WTC11 (cell line): ENCODE measurements around the gene SEZ6. TPM values are rescaled to one million over a fixed set of nuclear protein-coding genes. Genes with fewer than 3 reads are reported as not detected.
A peak's percentile ranks its signal among the peaks of the same experiment; 100 is the strongest.

ENCODE experiments used
- ATAC-seq: fragments of 200-7000 bp; cut with Tn5 transposase; 2 replicates; pipeline ENCODE4 v1.10.0; 2021; ENCODE audit warnings: mild to moderate bottlenecking, moderate library complexity
- CTCF ChIA-PET: fragments of 300-600 bp; sonication (Branson Sonifier 250); formaldehyde crosslinking; loops from one replicate; lab custom pipeline; 2021; ENCODE audit warnings: antibody characterized with exemption; lab: Charles Lee
- POLR2A ChIA-PET: fragments of 350-600 bp; sonication (Branson Sonifier 250); formaldehyde crosslinking; loops from one replicate; lab custom pipeline; 2021; ENCODE audit warnings: antibody characterized with exemption; lab: Charles Lee
- DNase-seq: peaks from one replicate; pipeline ENCODE4 v3.0.0; 2021; ENCODE audit warnings: low spot score
- H3K27ac Mint-ChIP-seq: 2 replicates; pipeline ENCODE4 v1.8.0; 2021; ENCODE audit warnings: mixed read lengths
- H3K27me3 Mint-ChIP-seq: 2 replicates; pipeline ENCODE4 v1.8.0; 2021; ENCODE audit warnings: low read depth, mild to moderate bottlenecking, moderate library complexity, mixed read lengths
- H3K36me3 Mint-ChIP-seq: 2 replicates; pipeline ENCODE4 v1.8.0; 2021; ENCODE audit warnings: mixed read lengths
- H3K4me1 Mint-ChIP-seq: 2 replicates; pipeline ENCODE4 v1.8.0; 2022; ENCODE audit warnings: mixed read lengths
- H3K4me3 Mint-ChIP-seq: 2 replicates; pipeline ENCODE4 v1.8.0; 2021; ENCODE audit warnings: mild to moderate bottlenecking, moderate library complexity, mixed read lengths
- H3K9me3 Mint-ChIP-seq: 2 replicates; pipeline ENCODE4 v1.8.0; 2021; ENCODE audit warnings: mixed read lengths
- AR ChIP-seq: fragments of 250-450 bp; sonication (Bioruptor Pico); IDR thresholded peaks from 2 replicates; pipeline ENCODE4 v1.9.0; 2021; ENCODE audit warnings: mild to moderate bottlenecking
- ATF1 ChIP-seq: sonication (generic); formaldehyde crosslinking; IDR thresholded peaks from 2 replicates; pipeline ENCODE4 v1.8.1; 2023; ENCODE audit warnings: mild to moderate bottlenecking, moderate library complexity, missing genetic modification reagents
- ATF2 ChIP-seq: sonication (generic); formaldehyde crosslinking; IDR thresholded peaks from 2 replicates; pipeline ENCODE4 v1.8.1; 2022; ENCODE audit warnings: low read depth, missing genetic modification reagents, borderline replicate concordance
- CDX4 ChIP-seq: fragments of 250-450 bp; sonication (Bioruptor Pico); IDR thresholded peaks from 2 replicates; pipeline ENCODE4 v1.9.0; 2021; ENCODE audit warnings: moderate library complexity, mild to moderate bottlenecking, inconsistent platforms, borderline replicate concordance
- CREB1 ChIP-seq: sonication (generic); formaldehyde crosslinking; IDR thresholded peaks from 2 replicates; pipeline ENCODE4 v1.8.0; 2023; ENCODE audit warnings: mild to moderate bottlenecking, missing genetic modification reagents
- EMX1 ChIP-seq: fragments of 250-450 bp; sonication (Bioruptor Pico); IDR thresholded peaks from 2 replicates; pipeline ENCODE4 v1.8.0; 2021; ENCODE audit warnings: mild to moderate bottlenecking
- ERG ChIP-seq: fragments of 250-450 bp; sonication (Bioruptor Pico); IDR thresholded peaks from 2 replicates; pipeline ENCODE4 v1.8.0; 2021; ENCODE audit warnings: mild to moderate bottlenecking
- FOXJ3 ChIP-seq: sonication (generic); formaldehyde crosslinking; IDR thresholded peaks from 2 replicates; pipeline ENCODE4 v1.9.0; 2021; ENCODE audit warnings: missing genetic modification reagents, mild to moderate bottlenecking, borderline replicate concordance
- FOXK1 ChIP-seq: sonication (generic); formaldehyde crosslinking; IDR thresholded peaks from 2 replicates; pipeline ENCODE4 v1.8.0; 2022; ENCODE audit warnings: mild to moderate bottlenecking, moderate library complexity, missing genetic modification reagents
- FOXP1 ChIP-seq: sonication (generic); formaldehyde crosslinking; IDR thresholded peaks from 2 replicates; pipeline ENCODE4 v1.8.0; 2022; ENCODE audit warnings: missing genetic modification reagents, mild to moderate bottlenecking, moderate library complexity, borderline replicate concordance
- GABPB1 ChIP-seq: sonication (generic); formaldehyde crosslinking; IDR thresholded peaks from 2 replicates; pipeline ENCODE4 v1.8.1; 2023; ENCODE audit warnings: mild to moderate bottlenecking, missing genetic modification reagents
- IRF2 ChIP-seq: sonication (generic); formaldehyde crosslinking; IDR thresholded peaks from 2 replicates; pipeline ENCODE4 v1.8.0; 2022; ENCODE audit warnings: low read depth, missing genetic modification reagents, borderline replicate concordance
- NR3C1 ChIP-seq: sonication (generic); formaldehyde crosslinking; conservative IDR thresholded peaks from 2 replicates; pipeline ENCODE4 v1.8.1; 2023; ENCODE audit warnings: low read depth, mild to moderate bottlenecking, missing genetic modification reagents
- SMAD3 ChIP-seq: sonication (generic); formaldehyde crosslinking; IDR thresholded peaks from 2 replicates; pipeline ENCODE4 v1.8.0; 2022; ENCODE audit warnings: missing genetic modification reagents, mild to moderate bottlenecking, borderline replicate concordance
- TCF7 ChIP-seq: sonication (generic); formaldehyde crosslinking; IDR thresholded peaks from 2 replicates; pipeline ENCODE4 v1.8.0; 2022; ENCODE audit warnings: mild to moderate bottlenecking, low read depth, missing genetic modification reagents, moderate library complexity
- TEAD4 ChIP-seq: sonication (generic); formaldehyde crosslinking; IDR thresholded peaks from 2 replicates; pipeline ENCODE4 v1.8.0; 2022; ENCODE audit warnings: mild to moderate bottlenecking, missing genetic modification reagents
- ZNF317 ChIP-seq: sonication (generic); formaldehyde crosslinking; IDR thresholded peaks from 2 replicates; pipeline ENCODE4 v1.8.1; 2023; ENCODE audit warnings: low read depth, mild to moderate bottlenecking, moderate library complexity, missing genetic modification reagents, borderline replicate concordance
- ZNF423 ChIP-seq: fragments of 250-450 bp; sonication (Bioruptor Pico); IDR thresholded peaks from 2 replicates; pipeline ENCODE4 v2.1.2; 2022; ENCODE audit warnings: mild to moderate bottlenecking, moderate library complexity
- ZSCAN18 ChIP-seq: fragments of 250-450 bp; sonication (Bioruptor Pico); IDR thresholded peaks from 2 replicates; pipeline ENCODE4 v2.1.2; 2022; ENCODE audit warnings: mild to moderate bottlenecking, moderate library complexity
- total RNA-seq: library from RNA; stranded (reverse); gene quantifications from 3 replicates; pipeline ENCODE4 v1.2.3, GENCODE V29; 2021
- TF ChIP-seq, protein P1 (sequence below): sonication (generic); formaldehyde crosslinking; IDR thresholded peaks from 2 replicates; pipeline ENCODE4 v1.8.1; 2023; ENCODE audit warnings: mild to moderate bottlenecking, missing genetic modification reagents

SEZ6 gene
- total RNA-seq, 1 experiment from 2014 or later: 3.0 TPM

- CTCF ChIA-PET: no interaction called here
- Mint-ChIP-seq H3K27me3 (no peaks in the 10 kb centered on the region), H3K4me1 (peaks cover 68% of the 10 kb centered on the region), H3K9me3 (no peaks in the 10 kb centered on the region)
- no peak for ATAC-seq
- DNase-seq: no peak
- POLR2A ChIA-PET: no interaction called here
- TF ChIP-seq NR3C1 (CRISPR knock-in tag): no peak
- no peak for TF ChIP-seq ERG
- TF ChIP-seq ZNF317: no peak
- TF ChIP-seq AR (CRISPR knock-in tag): no peak
- peak; percentile 74 for TF ChIP-seq GABPB1 (CRISPR knock-in tag)
- TF ChIP-seq, all 79 proteins: peak for 1
- no peak overlapping the region for H3K4me3 Mint-ChIP-seq
- peak overlapping the region; percentile 77 for H3K27ac Mint-ChIP-seq
- H3K36me3 Mint-ChIP-seq: peaks cover 18% of the 10 kb centered on the region
Measured at GRCh38 chr17:29045734-29046472, 40.1 kb upstream of the SEZ6 start.

GRCh38 chr17:29045026-29045425, 39.2 kb upstream of the SEZ6 start:
- no peak for ATAC-seq
- DNase-seq: no peak
- ChIA-PET POLR2A (no interaction called here), CTCF (interaction anchor here (0.5 to 1.2 kb wide), 3 partner anchors 13 to 222 kb away, joined by 3 to 5 read pairs (median 3); no protein-coding TSS in a partner anchor)
- H3K27ac Mint-ChIP-seq: no peak overlapping the region
- peaks cover 76% of the 10 kb centered on the region for H3K4me1 Mint-ChIP-seq
- H3K36me3 Mint-ChIP-seq: peaks cover 18% of the 10 kb centered on the region
- no peaks in the 10 kb centered on the region for H3K9me3 Mint-ChIP-seq
- TF ChIP-seq FOXJ3 (CRISPR knock-in tag): no peak
- TF ChIP-seq CDX4 (CRISPR knock-in tag): no peak
- no peak for TF ChIP-seq IRF2
- TF ChIP-seq CREB1 (CRISPR knock-in tag): no peak
- no peak for TF ChIP-seq TEAD4 (CRISPR knock-in tag)
- TF ChIP-seq FOXP1 (CRISPR knock-in tag): no peak
- TF ChIP-seq TCF7 (CRISPR knock-in tag): no peak
- no peak for TF ChIP-seq ATF2 (CRISPR knock-in tag)
- TF ChIP-seq FOXK1 (CRISPR knock-in tag): no peak
- no peak for TF ChIP-seq ZSCAN18 (CRISPR knock-in tag)
- no peak for TF ChIP-seq EMX1 (CRISPR knock-in tag)
- TF ChIP-seq, protein P1, sequence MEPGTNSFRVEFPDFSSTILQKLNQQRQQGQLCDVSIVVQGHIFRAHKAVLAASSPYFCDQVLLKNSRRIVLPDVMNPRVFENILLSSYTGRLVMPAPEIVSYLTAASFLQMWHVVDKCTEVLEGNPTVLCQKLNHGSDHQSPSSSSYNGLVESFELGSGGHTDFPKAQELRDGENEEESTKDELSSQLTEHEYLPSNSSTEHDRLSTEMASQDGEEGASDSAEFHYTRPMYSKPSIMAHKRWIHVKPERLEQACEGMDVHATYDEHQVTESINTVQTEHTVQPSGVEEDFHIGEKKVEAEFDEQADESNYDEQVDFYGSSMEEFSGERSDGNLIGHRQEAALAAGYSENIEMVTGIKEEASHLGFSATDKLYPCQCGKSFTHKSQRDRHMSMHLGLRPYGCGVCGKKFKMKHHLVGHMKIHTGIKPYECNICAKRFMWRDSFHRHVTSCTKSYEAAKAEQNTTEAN (CRISPR knock-in tag): no peak
- TF ChIP-seq ATF1: no peak
- TF ChIP-seq ZNF317: no peak
- no peak for TF ChIP-seq SMAD3 (CRISPR knock-in tag)
- no peak for TF ChIP-seq ZNF423 (CRISPR knock-in tag)
- no peaks in the 10 kb centered on the region for H3K27me3 Mint-ChIP-seq
- no peak overlapping the region for H3K4me3 Mint-ChIP-seq
